Measurements from ENCODE around the gene SLC44A5.
"Not testable (repeated sequence)": the region's sequence is repeated elsewhere in the genome, so short reads cannot be mapped to it uniquely, and the experiment has no call there.

SLC44A5 gene

GRCh38 chr1:75361260-75361659, 249.7 kb downstream of the SLC44A5 start:
- no peak for FAIRE-seq

- not testable (repeated sequence) for FAIRE-seq
Measured at GRCh38 chr1:75354267-75354666, 256.6 kb downstream of the SLC44A5 start.

GRCh38 chr1:75353051-75353450, 257.9 kb downstream of the SLC44A5 start:
- no peak for FAIRE-seq

GRCh38 chr1:75345538-75346292, 265.2 kb downstream of the SLC44A5 start:
- no peak for FAIRE-seq

GRCh38 chr1:75342786-75343185, 268.1 kb downstream of the SLC44A5 start:
- no peak for FAIRE-seq

GRCh38 chr1:75341537-75341936, 269.4 kb downstream of the SLC44A5 start:
- no peak for FAIRE-seq

- FAIRE-seq: no peak
Measured at GRCh38 chr1:75338616-75339483, 272.1 kb downstream of the SLC44A5 start.

- FAIRE-seq: no peak
Measured at GRCh38 chr1:75334876-75335389, 276.0 kb downstream of the SLC44A5 start.

- no peak for FAIRE-seq
Measured at GRCh38 chr1:75330624-75331023, 280.3 kb downstream of the SLC44A5 start.

GRCh38 chr1:75328691-75329090, 282.2 kb downstream of the SLC44A5 start:
- FAIRE-seq: no peak

- FAIRE-seq: no peak
Measured at GRCh38 chr1:75327395-75327794, 283.5 kb downstream of the SLC44A5 start.

- no peak for FAIRE-seq
Measured at GRCh38 chr1:75317976-75318375, 292.9 kb downstream of the SLC44A5 start.

GRCh38 chr1:75316230-75316629, 294.7 kb downstream of the SLC44A5 start:
- no peak for FAIRE-seq

- no peak for FAIRE-seq
Measured at GRCh38 chr1:75312620-75313019, 298.3 kb downstream of the SLC44A5 start.

- no peak for FAIRE-seq
Measured at GRCh38 chr1:75310067-75310466, 300.8 kb downstream of the SLC44A5 start.

GRCh38 chr1:75308365-75308764, 302.5 kb downstream of the SLC44A5 start:
- FAIRE-seq: no peak

- no peak for FAIRE-seq
Measured at GRCh38 chr1:75305061-75305460, 305.9 kb downstream of the SLC44A5 start.

- FAIRE-seq: no peak
Measured at GRCh38 chr1:75293270-75293669, 317.6 kb downstream of the SLC44A5 start.

GRCh38 chr1:75292013-75292412, 318.9 kb downstream of the SLC44A5 start:
- FAIRE-seq: no peak

GRCh38 chr1:75276385-75276784, 334.5 kb downstream of the SLC44A5 start:
- no peak for FAIRE-seq

- no peak for FAIRE-seq
Measured at GRCh38 chr1:75275631-75276030, 335.3 kb downstream of the SLC44A5 start.

- no peak for FAIRE-seq
Measured at GRCh38 chr1:75274920-75275506, 335.9 kb downstream of the SLC44A5 start.

GRCh38 chr1:75273110-75273509, 337.8 kb downstream of the SLC44A5 start:
- FAIRE-seq: no peak
